T-helper 2 cell (primary cell): Measurements from ENCODE around the gene ADAMTS7.
"Not testable (repeated sequence)": the region's sequence is repeated elsewhere in the genome, so short reads cannot be mapped to it uniquely, and the experiment has no call there.

Experiments
- DNase-seq, 5 experiments: peaks; one replicate each; pipeline versions ENCODE4 v3.0.0 to v3.0.0-alpha.2; 2012 to 2022

ADAMTS7 gene

DNA sequence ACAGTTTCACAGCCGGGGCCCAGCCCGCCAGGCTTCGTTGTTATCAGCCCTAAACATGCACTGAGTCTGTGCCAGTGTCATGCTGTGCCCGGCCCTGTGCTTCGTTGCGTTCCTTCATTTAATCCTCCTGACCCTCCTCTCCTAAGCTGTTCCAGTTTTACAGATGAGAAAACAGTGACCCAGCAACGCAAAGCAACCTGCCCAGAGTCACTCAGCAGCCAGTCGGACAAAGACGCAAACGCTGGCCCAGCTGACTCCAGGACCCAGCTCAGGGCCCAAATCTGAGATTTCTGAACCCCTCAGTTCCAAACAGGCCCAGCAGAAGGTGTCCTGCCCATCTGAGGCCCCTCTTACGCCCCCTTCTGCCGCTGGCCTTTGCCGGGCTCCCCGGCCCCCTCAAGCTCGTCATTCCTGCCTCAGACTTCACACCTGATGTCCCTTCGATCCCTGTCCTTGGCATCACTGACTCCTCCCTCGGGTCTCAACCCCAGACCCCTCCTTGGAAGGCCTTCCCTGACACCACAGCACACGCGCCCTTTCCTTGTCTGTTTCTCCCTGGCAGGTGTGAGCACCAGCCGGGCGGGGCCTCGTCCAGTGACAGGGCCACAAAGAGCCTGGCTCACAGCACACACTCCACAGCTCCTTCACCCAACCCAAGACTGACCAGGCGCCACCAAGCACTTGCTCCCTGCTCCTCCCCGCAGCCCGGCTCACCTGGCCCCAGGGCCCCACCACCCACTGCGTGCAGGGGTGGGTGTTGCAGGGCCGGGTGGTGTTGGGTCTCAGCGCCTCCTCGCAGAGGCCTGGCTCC, 48.1 kb downstream of the ADAMTS7 start:
- DNase-seq = no peak

DNA sequence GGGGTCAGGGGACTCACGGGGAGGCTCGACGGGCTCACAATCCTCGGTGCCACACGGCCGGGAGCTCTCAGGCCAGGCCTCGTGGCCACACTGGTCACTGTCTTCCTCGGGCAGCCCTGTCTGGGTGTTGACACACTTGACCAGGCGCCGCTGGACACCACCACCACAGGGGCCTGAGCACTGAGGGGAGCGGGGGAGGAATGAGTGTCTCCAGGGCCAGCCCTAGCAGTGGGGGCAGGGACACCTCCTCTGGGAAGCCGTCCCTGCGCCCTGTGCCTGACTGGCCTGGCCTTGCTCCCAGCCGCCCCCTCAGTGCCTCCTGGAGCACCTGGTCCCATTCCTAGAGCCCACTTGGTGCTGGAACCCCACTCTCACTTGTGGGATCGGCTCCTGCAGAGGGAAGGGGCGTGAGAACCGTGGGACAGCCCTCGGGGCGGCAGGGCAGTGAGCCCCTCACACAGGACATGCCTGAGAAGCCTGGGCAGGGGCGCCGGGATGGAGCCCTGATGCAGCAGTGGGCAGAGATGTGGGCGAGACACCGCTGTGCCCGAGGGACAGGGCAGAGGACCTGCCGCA, 48.8 kb downstream of the ADAMTS7 start:
- DNase-seq = not testable (repeated sequence)

- DNase-seq = no peak
Observed at GRCh38 chr15:78761891-78762385, 49.3 kb downstream of the ADAMTS7 start.

DNA sequence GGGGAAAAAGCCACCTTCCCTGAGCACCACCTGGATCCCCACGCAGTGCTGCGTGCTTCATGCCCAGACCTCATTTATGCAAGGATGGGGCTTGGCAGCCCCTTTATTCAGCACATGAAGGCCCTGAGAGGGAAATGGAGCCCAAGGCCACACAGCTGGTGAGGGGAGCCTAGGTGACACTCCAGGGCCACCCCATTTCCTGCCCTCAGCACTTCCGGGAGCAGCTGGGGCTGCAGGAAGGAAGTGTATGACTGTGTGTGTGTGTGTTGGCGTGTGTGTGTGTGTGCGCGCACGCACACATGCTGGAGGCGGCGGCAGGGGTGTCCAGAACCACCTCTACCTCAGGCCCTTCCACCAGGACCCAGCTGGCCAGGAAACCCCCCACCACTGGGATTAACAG, 49.8 kb downstream of the ADAMTS7 start:
- DNase-seq = peak in 4 of 5 experiments; percentile 45 to 98 (median 60)

- DNase-seq = no peak
Observed at GRCh38 chr15:78761020-78761419, 50.2 kb downstream of the ADAMTS7 start.

DNA sequence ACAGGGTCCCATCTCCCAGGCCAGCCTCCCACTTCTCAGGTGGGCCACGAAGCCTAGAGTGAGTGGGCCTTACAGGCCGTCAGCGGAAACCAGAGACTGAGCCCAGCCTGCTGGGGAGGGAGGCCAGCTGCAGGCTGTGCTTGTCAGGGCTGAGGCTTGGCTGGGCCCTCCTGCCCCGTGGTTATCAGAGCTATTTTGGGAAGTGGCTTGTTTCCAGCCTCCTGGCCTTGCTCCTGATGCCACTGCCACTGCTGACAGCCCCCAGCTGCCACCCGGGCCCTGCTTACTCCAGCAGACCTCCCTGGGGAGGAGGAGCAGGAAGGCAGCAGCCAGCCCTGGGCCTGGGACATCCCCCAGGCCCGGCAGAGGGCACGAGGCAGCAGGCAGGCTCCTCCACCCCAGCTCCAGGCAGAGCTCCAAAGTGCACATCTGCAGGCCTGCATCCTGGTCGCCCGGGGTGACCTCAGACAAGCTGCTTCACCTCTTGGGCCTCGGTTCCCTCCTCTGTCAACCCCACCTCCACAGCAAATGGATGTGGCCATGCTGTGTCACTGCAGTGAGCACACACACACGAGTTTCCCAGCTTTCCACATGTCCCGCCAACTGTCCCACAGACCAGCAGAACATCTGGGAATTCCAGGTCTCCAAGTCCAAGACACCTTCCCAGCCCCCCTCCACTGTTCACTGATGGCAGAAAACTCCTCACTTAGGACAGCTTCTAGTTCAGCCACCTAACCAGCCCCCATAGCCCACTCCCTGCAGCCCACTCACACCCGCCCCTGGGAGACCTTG, 51.0 kb downstream of the ADAMTS7 start:
- DNase-seq = not testable (repeated sequence)

- DNase-seq = not testable (repeated sequence)
Observed at GRCh38 chr15:78759361-78759998, 51.8 kb downstream of the ADAMTS7 start.

DNA sequence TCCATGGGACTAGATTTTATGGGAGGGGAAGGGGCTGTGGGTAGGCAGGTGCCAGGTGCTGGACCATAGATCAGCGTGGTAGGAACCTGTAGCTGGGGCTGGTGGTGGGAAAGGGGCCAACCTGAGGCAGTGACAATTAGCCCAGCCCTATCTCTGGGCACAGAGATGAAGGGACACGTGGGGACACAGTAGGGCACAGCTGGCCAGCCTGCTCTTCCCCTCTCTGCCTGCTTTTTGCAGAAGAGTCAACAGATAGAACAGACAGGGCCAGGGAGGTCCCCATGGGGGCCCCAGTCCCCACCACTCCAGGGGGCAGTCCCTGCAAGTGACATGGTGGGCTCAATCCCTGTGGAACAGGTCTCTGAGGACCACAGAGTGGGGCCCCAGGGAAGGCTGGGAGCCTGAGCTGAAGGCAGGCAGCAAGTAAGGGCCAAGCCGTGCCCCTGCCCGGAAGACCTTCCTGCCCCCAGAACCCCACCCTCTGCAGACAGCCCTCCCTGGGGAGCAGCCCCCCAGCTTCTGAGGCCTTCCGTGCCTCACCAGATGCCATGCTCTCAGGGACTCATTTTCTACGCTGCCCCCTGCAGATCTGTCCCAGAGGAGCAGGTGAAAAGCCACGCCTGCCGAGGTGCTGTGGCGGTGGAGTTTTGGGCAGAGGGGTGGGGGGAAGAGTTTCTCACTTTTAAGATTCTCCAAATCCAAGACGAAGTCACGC, 52.6 kb downstream of the ADAMTS7 start:
- not testable (repeated sequence) for DNase-seq

- not testable (repeated sequence) for DNase-seq
Observed at GRCh38 chr15:78758084-78758483, 53.2 kb downstream of the ADAMTS7 start.

DNA sequence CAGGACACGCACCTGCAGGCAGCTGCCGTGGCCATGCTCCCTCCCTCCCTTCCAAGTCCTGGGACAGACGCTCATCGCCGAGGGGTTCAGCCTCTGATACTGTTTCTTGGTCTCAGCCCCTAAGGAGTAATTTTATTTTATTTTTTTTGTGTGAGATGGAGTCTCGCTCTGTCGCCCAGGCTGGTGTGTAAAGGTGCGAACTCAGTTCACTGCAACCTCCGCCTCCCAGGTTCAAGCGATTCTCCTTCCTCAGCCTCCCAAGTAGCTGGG, 53.7 kb downstream of the ADAMTS7 start:
- DNase-seq = no peak

- peak in 1 of 5 experiments; percentile 18 for DNase-seq
Observed at GRCh38 chr15:78756781-78757635, 54.3 kb downstream of the ADAMTS7 start.

DNA sequence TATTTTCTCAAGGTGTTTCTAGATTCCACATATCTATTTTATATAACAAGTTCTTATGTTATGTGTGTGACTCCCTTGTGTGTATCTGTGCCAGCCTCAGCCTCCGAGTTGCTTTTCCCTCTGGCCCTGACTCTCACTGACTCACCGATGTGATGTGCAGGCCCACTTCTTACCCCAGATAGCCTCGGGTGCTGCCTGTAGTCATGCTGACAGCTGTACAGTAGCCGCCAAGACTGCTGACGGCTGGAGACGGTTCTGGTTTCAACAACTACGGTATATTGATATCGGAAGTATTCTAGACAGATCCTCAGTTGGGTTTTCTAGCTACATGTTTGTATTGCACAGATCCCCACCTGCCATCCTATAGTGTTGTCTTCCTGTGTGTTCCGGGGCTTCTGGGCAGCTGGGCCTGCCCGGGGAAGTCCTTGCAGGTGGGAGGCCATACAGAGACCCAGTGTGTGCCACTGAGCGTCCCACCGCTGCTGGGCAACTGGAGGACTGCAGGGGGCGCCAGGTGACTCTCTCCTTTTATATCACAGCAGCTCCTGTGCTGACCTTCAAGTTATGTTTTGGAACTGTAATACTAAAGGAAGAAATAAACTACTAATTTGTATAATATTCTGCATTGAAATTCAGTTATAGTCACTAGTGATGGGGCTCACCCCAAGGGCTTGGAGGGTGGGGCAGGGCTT, 55.2 kb downstream of the ADAMTS7 start:
- DNase-seq = peak in 1 of 5 experiments; percentile 45

DNA sequence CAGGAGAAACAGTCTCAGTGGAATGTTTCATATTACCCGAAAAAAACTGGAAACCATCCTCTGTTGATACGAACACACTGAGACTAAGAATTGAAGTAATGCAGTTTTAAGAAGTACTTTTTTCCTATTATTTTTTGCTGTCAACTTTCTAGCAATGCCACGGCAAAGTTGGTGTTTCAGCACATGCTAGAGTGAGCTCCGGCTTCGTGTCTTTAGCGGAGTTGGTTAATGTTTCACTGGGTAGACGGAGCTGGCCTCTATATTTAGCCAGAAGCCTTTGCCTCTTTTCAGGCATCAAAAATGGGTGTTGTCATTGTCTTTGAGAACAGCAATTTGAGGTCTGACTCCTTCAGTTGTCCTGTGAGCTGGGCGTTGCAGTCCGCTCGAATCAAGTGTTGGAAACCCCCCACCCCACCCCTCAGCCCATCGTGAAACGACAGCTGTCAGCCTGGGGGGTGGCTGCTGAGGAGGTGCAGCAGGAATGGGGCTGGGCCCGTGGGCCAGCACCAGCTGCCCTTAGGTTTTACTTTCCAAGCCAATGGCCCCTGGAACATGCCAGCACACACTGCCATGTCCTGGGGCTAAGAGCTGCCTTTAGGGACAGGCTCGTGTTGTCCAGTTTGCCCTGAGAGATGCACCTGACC, 56.5 kb downstream of the ADAMTS7 start:
- DNase-seq = not testable (repeated sequence)

DNA sequence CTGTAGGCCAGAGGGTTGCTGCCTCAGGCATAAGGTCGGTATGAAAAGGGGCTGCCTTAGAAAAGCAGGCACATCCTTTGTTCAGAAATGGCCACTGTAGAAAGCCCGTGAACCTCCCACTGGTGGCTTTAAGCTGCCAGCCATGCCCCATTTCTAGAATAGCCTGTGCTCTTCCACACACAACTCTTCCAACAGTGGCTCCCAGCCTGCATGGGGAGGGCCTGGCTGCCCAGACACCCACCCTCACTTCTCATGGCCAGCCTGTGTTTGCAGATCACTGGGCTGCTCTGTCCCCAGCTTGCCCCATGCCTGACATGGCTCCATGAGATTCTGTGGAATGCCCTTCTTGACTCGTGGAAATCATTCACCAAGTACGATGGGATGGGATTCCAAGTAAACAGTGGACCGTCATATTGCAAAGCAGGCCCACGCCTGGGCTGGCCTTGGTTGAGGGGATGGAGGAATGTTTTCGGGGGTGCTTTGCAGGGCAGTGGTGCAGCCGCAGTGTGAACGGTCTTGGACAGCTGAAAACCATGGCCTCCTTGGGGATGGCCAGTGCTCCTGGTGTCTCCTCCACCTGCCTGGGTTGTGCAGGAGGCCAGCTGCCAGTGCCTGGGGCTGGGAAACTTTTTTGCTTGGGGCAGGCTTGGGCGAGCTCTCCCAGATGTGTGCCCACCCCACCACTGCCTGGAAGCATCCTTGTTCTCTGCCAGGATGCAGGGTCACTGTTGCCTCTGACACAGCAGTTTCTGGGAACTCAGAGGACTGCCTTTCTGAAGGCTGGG, 57.3 kb downstream of the ADAMTS7 start:
- DNase-seq = not testable (repeated sequence)

DNA sequence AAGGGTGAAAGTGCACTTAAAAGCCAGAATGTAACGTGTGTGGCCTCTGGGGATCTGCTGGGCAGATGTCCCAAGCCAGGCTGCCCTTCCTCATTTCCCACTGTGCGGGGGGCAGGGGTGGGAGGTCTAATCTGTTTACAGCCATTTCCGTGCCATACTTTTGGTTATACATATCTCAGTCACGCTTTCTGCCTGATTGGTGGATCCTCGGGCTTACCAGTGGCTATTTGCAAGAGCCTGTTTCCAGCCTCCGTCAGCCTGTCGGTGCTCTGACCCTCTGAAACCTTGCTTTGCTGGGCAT, 58.0 kb downstream of the ADAMTS7 start:
- not testable (repeated sequence) for DNase-seq

DNA sequence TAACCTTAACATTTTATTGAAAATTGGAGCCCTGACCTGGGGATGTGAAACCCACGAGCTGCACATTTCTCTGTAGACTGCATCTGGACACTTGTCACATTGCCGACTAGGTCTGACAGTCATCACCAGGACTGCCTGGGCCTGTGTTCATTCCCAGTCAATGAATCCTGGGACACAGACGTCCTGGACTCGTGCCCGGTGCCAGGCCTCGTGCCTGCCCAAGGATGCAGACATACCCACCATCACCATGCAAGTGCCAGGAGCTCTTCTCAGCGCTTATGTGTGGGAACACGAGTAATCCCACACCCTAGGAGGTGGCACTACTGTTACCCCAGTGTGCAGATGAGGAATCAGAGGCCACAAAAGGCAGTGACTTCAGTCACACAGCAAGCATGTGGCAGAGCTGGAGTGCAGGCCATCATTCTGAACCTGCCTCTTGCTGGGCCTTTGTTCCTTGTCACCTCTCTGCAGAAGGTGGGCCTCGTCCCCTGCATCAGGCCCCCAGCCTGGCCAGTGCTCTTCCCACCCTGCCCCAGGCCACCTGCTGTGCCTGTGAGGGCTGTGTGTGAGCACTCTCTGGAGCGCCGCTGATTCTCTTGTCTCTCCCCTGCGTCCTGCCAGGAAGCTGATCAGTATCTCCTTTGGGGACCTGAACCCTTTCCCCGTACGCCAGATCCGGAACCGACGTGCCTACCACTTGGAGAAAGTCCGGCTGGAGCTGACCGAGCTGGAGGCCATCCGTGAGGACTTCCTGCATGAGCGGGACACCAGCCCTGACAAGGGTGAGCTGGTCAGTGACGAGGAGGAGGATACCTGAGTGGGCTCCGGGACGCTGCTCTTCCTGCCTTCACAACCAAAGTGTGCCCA, 58.5 kb downstream of the ADAMTS7 start:
- DNase-seq = no peak

GRCh38 chr15:78751602-78751979, 59.7 kb downstream of the ADAMTS7 start:
- no peak for DNase-seq

GRCh38 chr15:78750974-78751601, 60.2 kb downstream of the ADAMTS7 start:
- peak; percentile 80 to 89 (median 86) for DNase-seq
